Testis (tissue), 2 donors: ENCODE measurements around the gene MED23.

Experiments
- CTCF ChIP-seq, 3 experiments: fragments of 450-650 bp in 2 of 3; fragments of 200-600 bp in 1 of 3; sonication (generic) in 1 of 3; IDR thresholded peaks; one replicate each; pipeline ENCODE4 v1.5.1; 2016 to 2019; ENCODE audit warnings: antibody characterized with exemption in 3 of 3, mild to moderate bottlenecking in 2 of 3, moderate library complexity in 1 of 3
- POLR2A ChIP-seq: fragments of 450-650 bp; IDR thresholded peaks from one replicate; pipeline ENCODE4 v1.6.1; 2017; ENCODE audit warnings: antibody characterized with exemption, mild to moderate bottlenecking, moderate library complexity

GRCh38 chr6:131587909-131588308, 40.1 kb downstream of the MED23 start:
- no peak for TF ChIP-seq POLR2A
- no peak for TF ChIP-seq CTCF (IDR thresholded peaks at IDR 0.05)
